HL-60 (cell line): ENCODE measurements around the gene FKBP6.

Experiments
- CTCF ChIP-seq: IDR thresholded peaks from one replicate; pipeline ENCODE4 v1.5.1; 2011; ENCODE audit warnings: low read length, control low read depth, inconsistent platforms; ENCODE audit not compliant: insufficient read depth
- GABPA ChIP-seq: IDR thresholded peaks from 2 replicates; pipeline ENCODE4 v1.6.1; 2012; ENCODE audit warnings: low read depth
- SPI1 ChIP-seq: IDR thresholded peaks from 2 replicates; pipeline ENCODE4 v1.6.1; 2012; ENCODE audit warnings: low read depth, mild to moderate bottlenecking, borderline replicate concordance

- TF ChIP-seq CTCF (no peak), GABPA (no peak), SPI1 (no peak)
These were observed 19.8 kb upstream of the FKBP6 start for GRCh38 chr7:73308074-73308664.
